Stimulated activated CD8-positive, alpha-beta memory T cell treated with anti-CD3 and anti-CD28 coated beads, Interleukin-7, amount 100 ng/mL, for 4 hours (primary cell): ENCODE results near the gene IFIT3.
"Not testable (repeated sequence)": the region's sequence is repeated elsewhere in the genome, so short reads cannot be mapped to it uniquely, and the experiment has no call there.

Source experiments
- DNase-seq, 2 donors: peaks; one replicate each; pipeline ENCODE4 v3.0.0-alpha.2; 2020; ENCODE audit warnings: low read depth in 2 of 2

Gene IFIT3

GRCh38 chr10:89304026-89304425, 23.8 kb upstream of the IFIT3 start:
- DNase-seq = no peak

GRCh38 chr10:89304446-89304845, 23.4 kb upstream of the IFIT3 start:
- DNase-seq = no peak

- DNase-seq = no peak
These were observed 22.9 kb upstream of the IFIT3 start for GRCh38 chr10:89304925-89305324.

- DNase-seq = no peak
These were observed 21.9 kb upstream of the IFIT3 start for GRCh38 chr10:89305766-89306433.

- no peak for DNase-seq
These were observed 21.1 kb upstream of the IFIT3 start for GRCh38 chr10:89306434-89307268.

GRCh38 chr10:89307269-89307577, 20.6 kb upstream of the IFIT3 start:
- no peak for DNase-seq

- DNase-seq = no peak
These were observed 19.5 kb upstream of the IFIT3 start for GRCh38 chr10:89308266-89308665.

- DNase-seq = no peak
These were observed 19.1 kb upstream of the IFIT3 start for GRCh38 chr10:89308736-89309135.

- no peak for DNase-seq
These were observed 18.4 kb upstream of the IFIT3 start for GRCh38 chr10:89309156-89310055.

- DNase-seq = no peak
These were observed 17.5 kb upstream of the IFIT3 start for GRCh38 chr10:89310056-89310893.

- DNase-seq = no peak
These were observed 14.8 kb upstream of the IFIT3 start for GRCh38 chr10:89312973-89313372.

GRCh38 chr10:89314676-89315075, 13.1 kb upstream of the IFIT3 start:
- DNase-seq = no peak

- DNase-seq = not testable (repeated sequence)
These were observed 9.8 kb upstream of the IFIT3 start for GRCh38 chr10:89318047-89318446.

- not testable (repeated sequence) for DNase-seq
These were observed 2.7 kb upstream of the IFIT3 start for GRCh38 chr10:89325081-89325480.

GRCh38 chr10:89325856-89326255, 1.9 kb upstream of the IFIT3 start:
- not testable (repeated sequence) for DNase-seq

- no peak for DNase-seq
These were observed 1.4 kb downstream of the IFIT3 start for GRCh38 chr10:89329151-89329550.

GRCh38 chr10:89330014-89330413, 2.2 kb downstream of the IFIT3 start:
- DNase-seq = not testable (repeated sequence)

GRCh38 chr10:89330537-89331212, 2.9 kb downstream of the IFIT3 start:
- no peak for DNase-seq

- not testable (repeated sequence) for DNase-seq
These were observed 3.8 kb downstream of the IFIT3 start for GRCh38 chr10:89331487-89332122.

GRCh38 chr10:89332123-89332633, 4.4 kb downstream of the IFIT3 start:
- DNase-seq = peak in 1 of 2 donors; percentile 27
